ENCODE measurements around the gene PROSER3.

PROSER3 gene

DNA sequence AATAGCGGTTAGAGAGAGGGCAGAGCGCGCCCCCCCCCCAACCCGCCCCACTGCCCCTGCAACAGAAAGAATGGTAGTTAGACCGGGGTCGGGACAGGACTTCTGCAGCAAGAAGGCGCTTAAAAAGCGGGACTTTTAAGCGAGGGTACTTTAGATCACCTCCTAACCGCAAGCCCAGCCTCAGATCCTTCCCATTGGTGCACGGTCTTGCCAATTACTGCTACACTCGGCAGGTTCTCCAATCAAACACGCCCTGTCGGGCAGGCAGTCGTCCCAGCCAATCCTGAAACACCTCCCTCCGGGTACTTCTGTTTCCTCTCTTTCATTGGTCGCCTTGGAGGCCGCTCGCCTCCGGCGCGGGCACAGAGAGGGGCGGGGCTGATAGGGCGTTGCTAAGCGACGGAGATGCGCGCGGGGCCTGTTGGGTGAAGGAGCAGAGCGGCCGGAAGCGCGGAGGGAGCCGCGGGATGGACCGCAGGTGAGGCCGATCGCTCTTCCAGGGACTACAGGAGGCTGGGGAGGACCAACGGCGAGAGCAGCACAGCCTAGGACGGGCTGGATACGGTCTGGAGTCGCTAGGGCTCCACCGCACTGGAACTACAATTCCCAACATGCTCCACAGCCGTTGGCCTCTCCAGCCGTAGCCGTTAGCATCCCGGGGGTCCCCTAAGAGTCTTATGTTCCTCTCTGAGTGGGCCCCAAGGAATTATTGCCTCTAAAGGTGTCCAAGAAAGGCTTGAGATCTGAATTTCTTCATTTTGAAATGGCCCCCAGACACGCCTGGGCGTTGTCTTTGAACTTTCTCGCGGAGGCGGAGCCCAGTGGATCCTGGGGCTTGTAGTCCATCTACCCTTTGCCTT is at the start of gene PROSER3:
TSS of gene PROSER3 (plus strand) at position 428 of the 860 bp plus-strand sequence. CDS start at position 468, 40 bp downstream.
- peak; percentile 98 for DNase-seq (ENCODE audit: low read depth, low spot score)

DNA sequence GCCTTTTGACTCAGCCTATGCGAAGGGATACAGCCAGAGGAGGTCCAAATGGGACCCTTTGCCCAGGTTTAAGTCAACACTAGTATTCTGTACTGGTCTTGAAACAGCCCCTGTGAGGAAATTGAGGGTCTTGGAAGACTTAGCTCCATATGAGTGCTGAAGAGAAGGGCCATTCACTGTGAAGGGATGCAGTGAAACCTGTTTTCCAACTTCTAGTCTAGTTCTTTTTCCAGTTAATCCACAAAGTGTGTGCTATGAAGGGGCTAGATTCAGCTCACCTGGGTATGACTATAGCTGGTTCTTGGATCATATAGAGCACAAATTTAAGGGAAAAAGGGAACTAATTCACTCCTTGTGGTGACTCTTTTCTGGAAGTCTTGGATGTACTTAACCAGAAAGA is 49.6 kb upstream of the PROSER3 start:
- no peak for DNase-seq (ENCODE audit: low read depth, low spot score)

DNA sequence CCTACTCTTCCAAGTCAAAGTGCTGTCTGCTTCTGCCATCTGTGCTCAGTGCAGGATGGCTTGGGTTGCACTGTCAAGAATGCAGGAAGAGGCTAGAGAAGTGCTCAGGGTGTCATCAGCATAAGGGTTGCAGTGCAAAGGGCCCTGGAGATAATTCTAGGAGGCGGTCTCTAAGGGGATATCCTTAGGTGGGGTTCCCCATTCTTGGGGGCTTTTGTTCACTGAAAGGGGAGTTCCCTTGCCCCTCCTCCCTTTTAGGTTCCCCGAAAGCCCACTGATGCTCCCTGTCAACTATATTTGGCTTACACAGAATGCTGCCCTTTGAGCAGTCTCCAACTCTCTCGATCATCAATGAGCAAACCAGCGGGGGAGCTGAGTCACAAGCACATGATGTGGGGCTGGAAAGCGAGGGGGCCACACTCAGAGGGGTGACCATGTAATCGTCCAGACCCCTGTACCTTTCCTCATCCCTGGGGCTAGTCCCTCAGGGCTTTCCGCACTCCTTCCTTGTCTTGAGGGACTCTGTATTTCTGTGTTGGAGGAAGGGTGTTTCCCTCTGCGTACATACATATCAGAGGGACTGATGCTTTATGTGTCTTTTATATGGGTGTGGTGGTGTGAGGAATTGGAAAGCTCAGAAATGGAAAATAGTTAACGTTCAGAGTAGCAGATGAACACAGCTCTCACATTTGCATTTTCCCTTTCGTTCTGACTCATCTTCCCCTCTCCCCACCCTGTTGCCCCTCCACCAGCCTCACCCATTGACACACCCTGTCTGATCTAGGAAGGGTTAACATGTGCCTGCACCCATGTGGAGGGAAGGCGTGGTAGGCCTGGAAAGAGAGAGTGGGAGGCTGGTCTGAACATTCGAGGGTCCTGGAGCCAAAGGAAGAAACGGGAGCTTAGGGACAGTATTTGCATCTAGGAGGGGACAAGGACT is 46.9 kb upstream of the PROSER3 start:
- DNase-seq (ENCODE audit: low read depth, low spot score): no peak

DNA sequence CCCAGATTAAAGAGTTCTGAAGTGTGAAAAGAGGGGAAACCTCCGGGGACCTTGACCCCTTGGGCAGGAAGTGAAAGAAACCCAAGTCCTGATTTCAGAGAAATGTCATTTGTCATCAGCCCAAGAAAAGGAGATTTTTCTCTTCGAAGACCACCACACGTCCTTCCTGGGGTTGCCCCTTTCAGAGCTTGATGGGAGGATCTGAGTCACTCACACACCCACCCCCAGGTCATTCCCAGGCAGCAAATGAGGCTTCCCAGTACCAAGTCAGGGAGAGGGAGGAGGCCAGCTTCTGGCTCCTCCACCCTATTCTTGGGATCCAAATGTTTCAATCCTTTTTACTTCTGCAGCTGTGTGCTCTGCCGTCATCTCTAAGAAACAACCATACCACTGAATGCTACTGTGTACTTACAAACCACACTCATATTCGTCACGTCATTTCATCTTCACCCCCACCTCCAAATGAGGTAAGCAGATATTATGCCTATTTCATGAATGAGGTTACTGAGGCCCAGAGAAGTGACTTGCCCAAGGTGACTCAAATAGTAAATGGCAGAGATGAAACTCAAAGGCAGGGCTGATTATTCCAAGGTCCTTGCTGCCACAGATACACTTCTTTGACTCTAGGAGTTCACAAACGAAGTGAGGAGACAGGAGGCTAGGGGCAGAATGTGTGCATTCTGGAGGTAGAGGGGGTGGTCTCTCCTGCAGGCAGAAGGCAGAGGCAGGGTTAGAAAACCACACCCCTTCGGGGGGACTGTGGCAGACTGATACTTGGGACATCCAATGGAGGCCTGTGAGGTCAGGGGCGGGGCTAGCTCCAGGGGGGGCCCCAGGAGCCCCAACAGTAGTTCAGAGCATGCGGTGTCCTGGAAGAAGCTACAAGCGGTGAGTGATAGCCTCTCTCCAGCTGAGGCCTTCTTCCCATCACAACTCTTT is 45.1 kb upstream of the PROSER3 start:
- DNase-seq (ENCODE audit: low read depth, low spot score): no peak

DNA sequence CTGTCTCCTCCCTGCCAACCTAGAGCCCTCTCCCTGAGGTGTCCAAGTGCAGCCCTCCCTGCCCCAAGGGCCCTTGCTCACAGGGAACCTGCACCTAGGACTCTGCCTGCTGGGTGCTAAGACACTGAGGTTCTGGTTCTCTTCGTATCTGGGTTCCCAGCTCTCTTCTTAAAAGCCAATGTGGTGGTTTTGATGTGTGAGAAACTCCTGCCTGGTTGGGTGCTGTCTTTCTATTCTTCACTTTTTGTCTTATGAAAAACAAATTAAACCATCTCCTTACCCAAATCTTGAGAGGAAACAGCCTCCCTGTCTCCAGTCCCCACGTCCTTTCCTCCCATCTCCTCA is 44.5 kb upstream of the PROSER3 start:
- no peak for DNase-seq (ENCODE audit: low read depth, low spot score)

DNA sequence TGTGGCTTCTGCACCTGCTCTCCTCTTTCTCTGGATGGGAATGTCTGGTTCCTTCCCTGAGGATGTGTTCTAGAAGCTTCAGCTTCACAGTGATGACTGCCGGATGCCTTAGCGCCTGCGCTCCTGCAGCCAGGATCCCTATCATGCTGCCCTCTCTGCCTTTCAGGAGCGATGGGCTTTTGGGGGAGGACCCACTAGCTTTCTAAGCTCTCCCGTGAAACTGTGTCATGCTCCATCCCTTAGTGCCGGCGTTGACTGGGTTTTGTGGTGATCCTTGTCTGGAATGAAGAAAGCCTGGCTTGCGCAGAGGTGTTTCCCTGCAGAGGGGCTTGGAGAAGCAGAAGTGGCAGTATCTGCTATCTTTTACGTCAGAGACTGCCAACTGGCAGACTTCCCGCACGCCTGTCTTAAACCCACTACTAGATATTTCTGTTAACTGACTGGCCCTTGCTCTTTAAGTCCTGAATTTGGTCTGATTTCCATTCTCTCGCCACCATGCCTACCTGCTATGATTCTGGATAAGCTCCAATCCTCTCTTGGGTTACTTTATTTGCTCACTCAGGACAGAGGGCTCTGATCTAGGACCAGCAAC is 44.0 kb upstream of the PROSER3 start:
- no peak for DNase-seq (ENCODE audit: low read depth, low spot score)

DNA sequence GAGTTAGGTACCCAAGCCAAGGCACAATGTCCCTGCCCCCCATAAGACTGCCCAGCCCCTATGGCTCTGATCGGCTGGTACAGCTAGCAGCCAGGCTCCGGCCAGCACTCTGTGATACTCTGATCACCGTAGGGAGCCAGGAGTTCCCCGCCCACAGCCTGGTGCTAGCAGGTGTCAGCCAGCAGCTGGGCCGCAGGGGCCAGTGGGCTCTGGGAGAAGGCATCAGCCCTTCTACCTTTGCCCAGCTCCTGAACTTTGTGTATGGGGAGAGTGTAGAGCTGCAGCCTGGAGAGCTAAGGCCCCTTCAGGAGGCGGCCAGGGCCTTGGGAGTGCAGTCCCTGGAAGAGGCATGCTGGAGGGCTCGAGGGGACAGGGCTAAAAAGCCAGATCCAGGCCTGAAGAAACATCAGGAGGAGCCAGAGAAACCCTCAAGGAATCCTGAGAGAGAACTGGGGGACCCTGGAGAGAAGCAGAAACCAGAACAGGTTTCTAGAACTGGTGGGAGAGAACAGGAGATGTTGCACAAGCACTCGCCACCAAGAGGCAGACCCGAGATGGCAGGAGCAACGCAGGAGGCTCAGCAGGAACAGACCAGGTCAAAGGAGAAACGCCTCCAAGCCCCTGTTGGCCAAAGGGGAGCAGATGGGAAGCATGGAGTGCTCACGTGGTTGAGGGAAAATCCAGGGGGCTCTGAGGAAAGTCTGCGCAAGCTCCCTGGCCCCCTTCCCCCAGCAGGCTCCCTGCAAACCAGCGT is 43.2 kb upstream of the PROSER3 start:
- no peak for DNase-seq (ENCODE audit: low read depth, low spot score)

DNA sequence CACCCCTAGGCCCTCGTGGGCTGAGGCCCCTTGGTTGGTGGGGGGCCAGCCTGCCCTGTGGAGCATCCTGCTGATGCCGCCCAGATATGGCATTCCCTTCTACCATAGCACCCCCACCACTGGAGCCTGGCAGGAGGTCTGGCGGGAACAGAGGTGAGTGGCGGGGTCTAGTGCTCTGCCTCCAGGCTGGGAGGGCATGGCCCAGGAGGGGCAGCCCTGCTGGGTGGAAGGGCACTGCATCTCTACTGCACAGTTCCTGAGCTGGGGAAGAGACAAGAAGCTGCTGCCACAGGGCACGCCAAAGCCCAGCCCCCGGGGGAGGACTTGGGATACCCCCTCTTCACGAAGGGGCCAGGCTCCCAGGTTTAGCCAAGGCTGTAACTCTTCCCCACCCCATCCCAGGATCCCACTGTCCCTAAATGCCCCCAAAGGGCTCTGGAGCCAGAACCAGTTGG is 42.6 kb upstream of the PROSER3 start:
- DNase-seq (ENCODE audit: low read depth, low spot score): no peak

DNA sequence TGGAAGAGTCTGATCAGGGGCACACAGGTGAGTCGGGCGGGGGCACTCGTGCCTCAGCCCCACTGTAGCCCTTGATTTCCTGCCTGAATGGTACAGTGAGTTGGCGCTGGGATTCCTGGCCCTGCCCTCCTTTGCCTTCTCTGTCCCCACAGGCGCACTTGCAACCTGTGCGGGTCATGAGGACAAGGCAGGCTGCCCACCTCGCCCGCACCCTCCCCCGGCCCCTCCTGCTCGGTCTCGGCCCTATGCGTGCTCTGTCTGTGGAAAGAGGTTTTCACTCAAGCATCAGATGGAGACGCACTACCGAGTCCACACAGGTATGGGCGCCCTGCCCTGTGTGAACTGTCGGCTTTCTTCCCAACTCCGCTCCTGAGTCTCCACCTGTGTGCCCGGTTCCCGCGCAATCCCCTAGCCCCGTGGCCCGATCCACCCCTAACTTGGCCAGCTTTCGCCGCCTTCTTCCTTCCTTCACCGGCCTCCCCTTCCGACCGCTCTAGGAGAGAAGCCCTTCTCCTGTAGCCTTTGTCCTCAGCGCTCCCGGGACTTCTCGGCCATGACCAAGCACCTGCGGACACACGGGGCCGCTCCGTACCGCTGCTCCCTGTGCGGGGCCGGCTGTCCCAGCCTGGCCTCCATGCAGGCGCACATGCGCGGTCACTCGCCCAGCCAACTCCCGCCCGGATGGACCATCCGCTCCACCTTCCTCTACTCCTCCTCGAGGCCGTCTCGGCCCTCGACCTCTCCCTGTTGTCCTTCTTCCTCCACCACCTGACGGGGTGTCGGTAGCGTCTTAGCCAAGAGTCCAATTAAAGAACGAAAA is 41.8 kb upstream of the PROSER3 start:
- no peak for DNase-seq (ENCODE audit: low read depth, low spot score)

DNA sequence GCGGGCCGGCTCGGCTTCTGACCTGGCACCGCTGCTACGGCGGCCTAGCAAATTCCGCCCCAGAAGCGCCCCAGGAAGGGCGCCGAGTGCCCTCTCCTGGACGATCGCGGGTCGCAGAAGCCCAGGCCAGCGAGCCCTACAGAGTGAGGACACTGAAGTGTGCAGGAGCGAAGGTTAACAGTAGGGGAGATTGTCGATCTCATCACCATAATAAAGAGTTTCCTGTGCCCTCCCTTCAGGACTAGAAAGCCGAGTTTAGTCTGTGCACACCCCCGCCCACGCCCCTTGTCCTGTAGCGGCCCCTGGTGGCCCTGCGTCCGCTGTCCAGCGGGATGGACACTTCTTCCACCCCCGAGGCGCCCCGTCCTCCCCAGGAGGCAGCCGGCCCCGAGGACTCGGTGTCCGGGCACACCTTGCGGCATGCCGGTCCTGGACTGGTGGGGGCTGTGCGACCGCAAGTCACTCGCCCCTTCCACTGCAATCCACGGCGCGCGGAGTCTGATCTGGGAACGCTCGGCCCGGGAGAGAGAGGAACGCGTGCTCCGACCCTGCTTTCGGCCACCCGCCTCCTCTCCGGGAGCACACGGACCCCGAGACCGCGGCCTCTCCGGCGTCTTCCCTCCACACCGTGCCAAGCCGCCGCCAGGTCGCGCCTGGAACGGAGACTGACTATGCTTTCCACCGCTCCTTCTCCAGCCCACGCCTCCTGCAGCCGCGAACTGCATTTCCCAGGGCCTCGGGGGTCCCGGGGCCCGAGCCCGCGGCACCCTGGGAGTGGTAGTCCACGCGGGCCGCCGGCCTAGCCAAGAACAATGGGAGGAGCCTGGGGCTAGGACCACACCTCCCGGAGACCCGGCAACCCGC is 40.9 kb upstream of the PROSER3 start:
- DNase-seq (ENCODE audit: low read depth, low spot score): peak; percentile 91

DNA sequence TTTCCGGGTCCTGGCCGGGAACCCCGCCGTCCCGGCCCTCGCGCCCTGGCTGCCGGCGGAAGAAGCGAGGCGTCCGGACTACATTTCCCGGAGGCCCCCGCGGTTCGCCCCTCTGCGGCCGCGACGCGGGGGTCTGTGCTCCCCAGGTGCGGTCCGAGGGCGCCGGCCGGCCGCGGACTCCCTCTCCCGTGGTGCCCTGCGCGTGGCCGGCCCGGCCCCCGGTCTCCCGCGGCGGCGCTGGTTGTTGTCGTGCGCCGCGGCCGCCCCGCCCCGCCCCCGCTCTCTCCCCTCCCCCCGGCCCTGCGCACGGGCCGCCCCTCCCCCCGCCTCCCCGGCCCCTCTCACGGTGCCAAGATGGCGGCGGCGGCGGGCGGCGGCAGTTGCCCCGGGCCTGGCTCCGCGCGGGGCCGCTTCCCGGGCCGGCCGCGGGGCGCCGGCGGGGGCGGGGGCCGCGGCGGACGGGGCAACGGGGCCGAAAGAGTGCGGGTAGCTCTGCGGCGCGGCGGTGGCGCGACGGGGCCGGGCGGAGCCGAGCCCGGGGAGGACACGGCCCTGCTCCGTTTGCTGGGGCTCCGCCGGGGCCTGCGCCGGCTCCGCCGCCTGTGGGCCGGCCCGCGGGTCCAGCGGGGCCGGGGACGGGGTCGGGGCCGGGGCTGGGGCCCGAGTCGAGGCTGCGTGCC is 40.2 kb upstream of the PROSER3 start, which contains the start of gene KMT2B:
TSS of gene KMT2B (plus strand) at position 339 of the 680 bp plus-strand sequence. CDS start at position 355, 16 bp downstream.
- no peak for DNase-seq (ENCODE audit: low read depth, low spot score)

DNA sequence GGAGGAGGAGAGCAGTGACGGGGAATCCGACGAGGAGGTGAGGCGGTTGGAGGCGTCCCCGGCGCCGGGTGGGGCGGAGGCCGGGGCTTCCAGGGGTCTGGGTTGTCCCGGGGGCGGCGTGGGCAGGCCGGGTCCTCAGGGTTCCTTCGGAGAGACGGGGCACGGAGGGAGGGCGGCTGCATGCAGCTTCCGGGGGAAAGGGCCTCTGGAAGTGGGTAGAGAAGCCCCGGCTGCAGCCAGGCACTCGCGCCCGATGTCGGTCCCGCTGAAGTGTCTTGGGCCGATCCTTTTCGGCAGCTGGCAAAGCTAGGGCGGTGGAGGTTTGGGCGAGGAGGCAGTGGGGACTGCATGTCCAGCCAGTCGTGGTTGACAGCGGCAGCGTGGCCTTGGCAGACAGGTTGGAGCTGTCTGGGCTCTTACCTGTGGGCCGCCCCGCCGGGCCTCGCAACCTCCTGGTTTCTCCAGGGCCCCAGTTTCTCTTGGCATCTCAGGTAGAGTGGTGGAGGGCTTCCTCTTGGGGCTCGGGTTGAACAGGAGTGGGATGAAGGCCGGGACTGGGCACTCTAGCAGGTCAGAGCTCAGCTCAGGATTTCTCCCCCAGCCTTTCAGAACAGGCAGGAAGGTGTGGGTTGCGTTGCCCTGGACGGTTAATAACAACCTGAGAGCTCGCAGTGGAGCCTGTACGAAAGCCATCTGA is 39.5 kb upstream of the PROSER3 start:
- no peak for DNase-seq (ENCODE audit: low read depth, low spot score)

DNA sequence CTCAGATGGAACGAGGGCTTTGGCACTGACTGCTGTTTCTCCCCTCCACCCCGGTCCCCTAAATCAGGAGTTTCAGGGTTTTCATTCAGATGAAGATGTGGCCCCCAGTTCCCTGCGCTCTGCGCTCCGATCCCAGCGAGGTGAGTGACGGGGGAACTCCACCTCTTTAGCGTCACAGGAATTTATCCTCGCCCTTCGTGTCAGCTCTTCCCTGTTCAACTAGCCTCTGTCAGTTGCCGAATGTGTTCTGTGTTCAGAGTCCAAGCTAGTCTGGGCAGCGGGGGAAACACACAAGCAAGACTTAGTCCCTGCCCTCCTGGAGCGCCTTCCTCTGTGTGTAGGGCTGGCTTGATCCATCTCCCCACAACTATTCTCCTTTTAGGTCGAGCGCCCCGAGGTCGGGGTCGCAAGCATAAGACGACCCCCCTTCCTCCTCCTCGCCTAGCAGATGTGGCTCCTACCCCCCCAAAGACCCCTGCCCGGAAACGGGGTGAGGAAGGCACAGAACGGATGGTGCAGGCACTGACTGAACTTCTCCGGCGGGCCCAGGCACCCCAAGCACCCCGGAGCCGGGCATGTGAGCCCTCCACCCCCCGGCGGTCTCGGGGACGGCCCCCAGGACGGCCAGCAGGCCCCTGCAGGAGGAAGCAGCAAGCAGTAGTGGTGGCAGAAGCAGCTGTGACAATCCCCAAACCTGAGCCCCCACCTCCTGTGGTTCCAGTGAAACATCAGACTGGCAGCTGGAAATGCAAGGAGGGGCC is 38.4 kb upstream of the PROSER3 start:
- no peak for DNase-seq (ENCODE audit: low read depth, low spot score)

DNA sequence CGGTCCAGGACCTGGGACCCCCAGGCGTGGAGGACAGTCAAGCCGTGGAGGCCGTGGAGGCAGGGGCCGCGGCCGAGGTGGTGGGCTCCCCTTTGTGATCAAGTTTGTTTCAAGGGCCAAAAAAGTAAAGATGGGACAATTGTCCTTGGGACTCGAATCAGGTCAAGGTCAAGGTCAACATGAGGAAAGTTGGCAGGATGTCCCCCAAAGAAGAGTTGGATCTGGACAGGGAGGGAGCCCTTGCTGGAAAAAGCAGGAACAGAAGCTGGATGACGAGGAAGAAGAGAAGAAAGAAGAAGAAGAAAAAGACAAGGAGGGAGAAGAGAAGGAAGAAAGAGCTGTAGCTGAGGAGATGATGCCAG is 37.8 kb upstream of the PROSER3 start:
- DNase-seq (ENCODE audit: low read depth, low spot score): no peak

DNA sequence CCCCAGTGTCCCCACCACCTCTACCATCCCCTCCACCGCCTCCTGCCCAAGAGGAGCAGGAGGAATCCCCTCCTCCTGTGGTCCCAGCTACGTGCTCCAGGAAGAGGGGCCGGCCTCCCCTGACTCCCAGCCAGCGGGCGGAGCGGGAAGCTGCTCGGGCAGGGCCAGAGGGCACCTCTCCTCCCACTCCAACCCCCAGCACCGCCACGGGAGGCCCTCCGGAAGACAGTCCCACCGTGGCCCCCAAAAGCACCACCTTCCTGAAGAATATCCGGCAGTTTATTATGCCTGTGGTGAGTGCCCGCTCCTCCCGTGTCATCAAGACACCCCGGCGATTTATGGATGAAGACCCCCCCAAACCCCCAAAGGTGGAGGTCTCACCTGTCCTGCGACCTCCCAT is 37.3 kb upstream of the PROSER3 start:
- DNase-seq (ENCODE audit: low read depth, low spot score): no peak

DNA sequence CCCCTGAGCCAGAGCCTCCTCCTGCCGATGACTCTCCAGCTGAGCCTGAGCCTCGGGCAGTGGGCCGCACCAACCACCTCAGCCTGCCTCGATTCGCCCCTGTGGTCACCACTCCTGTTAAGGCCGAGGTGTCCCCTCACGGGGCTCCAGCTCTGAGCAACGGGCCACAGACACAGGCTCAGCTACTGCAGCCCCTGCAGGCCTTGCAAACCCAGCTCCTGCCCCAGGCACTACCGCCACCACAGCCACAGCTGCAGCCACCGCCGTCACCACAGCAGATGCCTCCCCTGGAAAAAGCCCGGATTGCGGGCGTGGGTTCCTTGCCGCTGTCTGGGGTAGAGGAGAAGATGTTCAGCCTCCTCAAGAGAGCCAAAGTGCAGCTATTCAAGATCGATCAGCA is 36.6 kb upstream of the PROSER3 start:
- no peak for DNase-seq (ENCODE audit: low read depth, low spot score)
